LHCN-M2 (cell line): Measurements from ENCODE around the gene PDE10A. TPM values are rescaled to one million over a fixed set of nuclear protein-coding genes. Genes with fewer than 3 reads are reported as not detected.
A peak's percentile ranks its signal among the peaks of the same experiment; 100 is the strongest.
"Not testable (repeated sequence)": the region's sequence is repeated elsewhere in the genome, so short reads cannot be mapped to it uniquely, and the experiment has no call there.

Source experiments
- DNase-seq: peaks from one replicate; pipeline ENCODE4 v3.0.0-alpha.2; 2012; ENCODE audit warnings: low read depth
- total RNA-seq: library from RNA; depleted of rRNA; stranded (reverse); fragments of >200 nt; gene quantifications from 2 replicates; pipeline ENCODE4 v1.2.3, GENCODE V29; 2014

Gene PDE10A
- total RNA-seq, 1 experiment from 2014 or later, result 17.9 TPM

GRCh38 chr6:165556116-165556843 is 106.8 kb downstream of the PDE10A start:
- DNase-seq, result peak; percentile 55

DNA sequence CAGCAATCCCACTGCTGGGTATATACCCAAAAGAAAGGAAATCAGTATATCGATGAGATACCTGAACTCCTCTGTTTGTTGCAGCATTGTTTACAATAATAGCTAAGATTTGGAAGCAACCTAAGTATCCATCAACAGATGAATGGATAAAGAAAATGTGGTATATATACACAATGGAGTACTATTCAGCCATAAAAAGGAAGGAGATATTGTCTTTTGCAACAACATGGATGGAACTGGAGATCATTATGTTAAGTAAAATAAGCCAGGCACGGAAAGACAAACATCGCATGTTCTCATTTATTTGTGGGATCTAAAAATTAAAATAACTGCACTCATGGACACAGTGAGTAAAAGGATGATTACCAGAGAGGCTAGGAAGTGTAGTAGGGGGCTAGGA is 108.4 kb downstream of the PDE10A start:
- not testable (repeated sequence) for DNase-seq

- DNase-seq, result no peak
These were observed 110.7 kb downstream of the PDE10A start for GRCh38 chr6:165552248-165552736.

- DNase-seq, result no peak
These were observed 111.2 kb downstream of the PDE10A start for GRCh38 chr6:165551828-165552227.

- no peak for DNase-seq
These were observed 114.6 kb downstream of the PDE10A start for GRCh38 chr6:165548450-165548849.

GRCh38 chr6:165545806-165546205 is 117.2 kb downstream of the PDE10A start:
- no peak for DNase-seq

- no peak for DNase-seq
These were observed 119.3 kb downstream of the PDE10A start for GRCh38 chr6:165543781-165544180.

- no peak for DNase-seq
These were observed 126.1 kb downstream of the PDE10A start for GRCh38 chr6:165536911-165537310.

GRCh38 chr6:165519316-165519715 is 143.7 kb downstream of the PDE10A start:
- DNase-seq, result no peak

DNA sequence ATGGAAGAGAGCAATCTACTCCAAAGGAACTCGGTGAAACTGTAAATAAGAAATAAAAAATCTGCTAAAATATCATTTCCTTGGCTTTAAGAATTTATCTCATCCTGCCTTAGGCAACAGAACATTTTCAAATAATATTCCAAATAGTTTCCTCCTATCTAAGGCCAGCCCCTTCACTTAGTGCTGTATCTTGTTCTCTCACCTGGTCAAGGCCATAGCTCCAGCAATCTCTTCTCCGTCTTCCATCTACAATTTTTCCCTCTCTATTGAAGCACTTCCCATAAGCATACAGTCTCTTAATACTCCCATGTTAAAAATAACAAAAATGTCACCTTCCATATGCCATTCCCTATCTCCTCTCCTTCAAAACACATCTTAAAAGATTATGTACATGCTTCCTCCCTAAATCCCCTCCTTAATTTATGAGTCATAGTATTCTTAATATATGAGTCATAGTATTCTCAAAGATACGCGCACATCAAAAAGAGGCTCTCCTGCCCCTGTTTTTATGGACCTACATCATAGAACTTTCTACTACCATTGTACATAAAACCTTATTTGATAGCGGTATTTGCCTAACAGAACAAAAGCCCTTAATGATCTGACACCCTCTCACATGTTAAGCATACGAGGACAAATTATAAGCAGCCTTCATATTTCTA is 146.9 kb downstream of the PDE10A start:
- DNase-seq, result peak; percentile 68

DNA sequence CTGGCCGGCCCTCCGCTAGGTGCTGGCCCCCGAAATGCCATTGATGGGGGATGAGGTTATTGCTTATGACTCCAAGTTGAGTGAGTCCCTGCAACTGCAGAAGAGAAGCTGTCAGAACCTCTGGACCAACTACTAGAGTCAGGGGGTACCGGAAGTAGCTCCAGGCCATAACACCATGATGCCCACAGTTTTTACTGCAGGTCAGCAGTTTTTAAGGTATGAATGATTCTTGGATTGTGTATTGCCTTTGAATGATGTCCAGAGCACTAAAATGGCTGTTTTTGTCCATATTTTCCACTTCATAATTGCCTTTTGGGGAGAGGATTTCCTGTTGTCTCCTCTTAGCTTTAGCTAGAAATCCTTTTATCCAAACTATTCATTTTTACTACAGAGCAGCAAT is 148.4 kb downstream of the PDE10A start:
- no peak for DNase-seq

DNA sequence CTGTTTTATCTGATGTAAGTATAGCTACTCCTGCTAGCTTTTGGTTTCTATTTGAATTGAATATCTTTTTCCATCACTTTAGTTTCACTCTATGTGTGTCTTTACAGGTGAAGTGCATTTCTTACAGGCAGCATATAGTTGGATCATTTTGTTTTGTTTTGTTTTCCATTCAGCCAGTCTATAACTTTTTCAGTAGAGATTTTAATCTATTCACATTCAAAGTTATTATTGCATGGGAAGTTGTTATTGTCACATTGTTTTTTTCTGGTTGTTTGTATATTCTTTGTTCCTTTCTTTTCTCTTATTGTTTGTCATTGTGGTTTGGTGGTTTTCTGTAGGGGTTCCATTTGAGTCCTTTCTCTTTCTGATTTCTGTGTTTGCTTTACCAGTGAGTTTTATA is 151.2 kb downstream of the PDE10A start:
- no peak for DNase-seq

DNA sequence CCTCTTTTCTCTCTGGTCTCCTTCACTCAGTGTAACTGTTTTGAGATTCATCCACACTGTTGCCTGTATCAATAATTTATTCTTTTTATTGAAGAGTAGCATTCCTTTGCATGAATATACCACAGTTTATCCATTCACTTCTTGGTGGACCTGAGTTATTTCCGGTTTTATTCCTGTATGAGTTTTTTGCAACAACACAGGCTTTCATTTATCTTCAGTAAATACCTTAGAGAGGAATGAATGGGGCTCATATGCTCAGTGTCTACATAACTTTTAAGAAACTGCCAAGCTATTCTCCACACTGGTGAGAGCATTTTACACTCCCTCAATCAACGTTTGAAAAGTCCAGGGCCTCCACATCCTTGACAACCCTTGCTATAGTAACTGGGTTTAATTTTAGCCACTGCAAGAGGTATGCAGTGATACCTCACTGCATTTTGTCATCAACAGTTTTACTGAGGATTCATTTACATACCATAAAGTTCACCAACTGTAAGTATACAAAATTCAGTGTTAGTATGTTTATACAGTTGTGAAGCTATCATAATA is 154.6 kb downstream of the PDE10A start:
- no peak for DNase-seq

DNA sequence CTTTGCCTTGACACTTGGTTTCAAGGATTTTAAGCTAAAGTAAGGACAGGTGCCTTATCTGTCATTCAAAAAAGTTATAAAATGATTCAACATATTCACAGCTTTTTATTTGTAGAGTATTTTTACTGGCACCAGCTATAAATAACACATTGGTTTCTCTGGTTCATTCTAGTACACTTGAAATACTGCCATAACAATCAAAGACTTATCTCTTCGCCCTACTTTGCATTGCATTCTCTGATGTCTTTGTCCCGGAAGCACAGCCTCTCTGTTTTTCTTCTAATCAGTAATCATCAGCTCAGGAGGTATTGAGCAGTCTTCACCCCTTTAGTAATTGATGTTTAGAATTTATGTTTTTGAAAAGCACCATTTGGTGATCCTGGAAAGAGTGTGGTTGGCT is 156.4 kb downstream of the PDE10A start:
- no peak for DNase-seq

- DNase-seq, result not testable (repeated sequence)
These were observed 162.7 kb downstream of the PDE10A start for GRCh38 chr6:165500214-165500907.

GRCh38 chr6:165497472-165497871 is 165.6 kb downstream of the PDE10A start:
- no peak for DNase-seq

DNA sequence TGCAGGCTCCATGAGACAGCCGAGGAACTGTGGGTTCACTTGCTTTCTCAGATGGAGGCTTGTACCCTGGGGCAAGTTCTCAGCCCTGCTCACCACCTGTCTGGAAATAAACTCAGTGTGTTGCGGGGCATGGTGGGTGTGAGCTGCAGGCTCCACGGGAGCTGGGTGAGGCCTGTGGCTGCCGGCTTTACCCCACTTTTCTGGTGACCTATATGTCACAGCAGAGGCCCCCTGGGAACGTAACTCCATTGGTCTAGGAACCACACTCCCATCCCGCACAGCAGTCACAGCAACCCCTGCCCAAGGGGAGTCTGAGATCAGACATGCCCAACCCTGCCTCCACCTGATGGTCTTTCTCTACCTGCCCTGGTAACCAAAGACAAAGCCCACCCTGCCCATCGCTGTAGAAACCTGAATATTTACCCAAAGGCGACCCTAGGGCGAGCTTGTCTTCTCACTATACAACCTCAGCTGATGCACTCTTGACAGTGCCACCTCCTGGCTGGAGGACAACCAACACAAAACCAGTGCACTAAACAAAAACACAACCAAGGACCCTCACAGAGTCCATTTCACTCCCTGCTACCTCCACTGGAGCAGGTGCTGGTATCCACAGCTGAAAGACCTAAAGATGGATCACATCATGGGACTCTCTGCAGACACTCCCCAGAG is 174.3 kb downstream of the PDE10A start:
- DNase-seq, result no peak

GRCh38 chr6:165487950-165488349 is 175.1 kb downstream of the PDE10A start:
- no peak for DNase-seq

- peak; percentile 31 for DNase-seq
These were observed 175.7 kb downstream of the PDE10A start for GRCh38 chr6:165487347-165487746.

GRCh38 chr6:165486183-165487137 is 176.6 kb downstream of the PDE10A start:
- DNase-seq, result peak; percentile 73
